GM21786 (cell line): ENCODE results near the gene ADARB2.

Source experiments
- ATAC-seq: cut with Tn5 transposase; IDR thresholded peaks from one replicate; pipeline ENCODE4 v1.9.1; 2021; ENCODE audit not compliant: unreplicated experiment

Gene ADARB2

GRCh38 chr10:1153251-1153763, 584.0 kb downstream of the ADARB2 start:
- no peak for ATAC-seq

GRCh38 chr10:1152386-1153250, 584.7 kb downstream of the ADARB2 start:
- no peak for ATAC-seq

- peak; percentile 56 for ATAC-seq
Measured at GRCh38 chr10:1151076-1152033, 586.0 kb downstream of the ADARB2 start.

GRCh38 chr10:1150638-1150955, 586.7 kb downstream of the ADARB2 start:
- no peak for ATAC-seq

- no peak for ATAC-seq
Measured at GRCh38 chr10:1149793-1150637, 587.3 kb downstream of the ADARB2 start.

GRCh38 chr10:1148855-1149605, 588.3 kb downstream of the ADARB2 start:
- ATAC-seq, result no peak

- ATAC-seq, result no peak
Measured at GRCh38 chr10:1147810-1148209, 589.5 kb downstream of the ADARB2 start.

- no peak for ATAC-seq
Measured at GRCh38 chr10:1142596-1142995, 594.7 kb downstream of the ADARB2 start.

GRCh38 chr10:1141701-1142100, 595.6 kb downstream of the ADARB2 start:
- ATAC-seq, result no peak

- no peak for ATAC-seq
Measured at GRCh38 chr10:1141261-1141660, 596.1 kb downstream of the ADARB2 start.

GRCh38 chr10:1138529-1138928, 598.8 kb downstream of the ADARB2 start:
- ATAC-seq, result no peak

GRCh38 chr10:1137499-1138163, 599.7 kb downstream of the ADARB2 start:
- ATAC-seq, result no peak

GRCh38 chr10:1136268-1136667, 601.1 kb downstream of the ADARB2 start:
- ATAC-seq, result no peak

- no peak for ATAC-seq
Measured at GRCh38 chr10:1134156-1134555, 603.2 kb downstream of the ADARB2 start.

GRCh38 chr10:1133495-1134045, 603.8 kb downstream of the ADARB2 start:
- no peak for ATAC-seq

- no peak for ATAC-seq
Measured at GRCh38 chr10:1132584-1132983, 604.7 kb downstream of the ADARB2 start.

- no peak for ATAC-seq
Measured at GRCh38 chr10:1130995-1131790, 606.1 kb downstream of the ADARB2 start.

- ATAC-seq, result no peak
Measured at GRCh38 chr10:1130226-1130625, 607.1 kb downstream of the ADARB2 start.
